HCT116 (cell line): ENCODE measurements around the gene ZNF570. TPM values are rescaled to one million over a fixed set of nuclear protein-coding genes. Genes with fewer than 3 reads are reported as not detected.

ENCODE experiments used
- ATAC-seq: fragments of 200-7000 bp; cut with Tn5 transposase; 2 replicates; pipeline ENCODE4 v1.9.1; 2020; ENCODE audit warnings: mild to moderate bottlenecking, moderate library complexity
- BruUV-seq: library from RNA; stranded (reverse); fragments of 400-500 nt; replicated peaks from 2 replicates; lab custom pipeline; 2021; lab: Mats Ljungman, UMichigan
- CTCF ChIA-PET: fragments of 300-600 bp; sonication (Branson Sonifier 250); formaldehyde crosslinking; loops from one replicate; lab custom pipeline; 2021; ENCODE audit warnings: antibody characterized with exemption; lab: Charles Lee
- POLR2A ChIA-PET: fragments of 300-600, 350-600 bp; sonication (Branson Sonifier 250); formaldehyde crosslinking; loops from one replicate; lab custom pipeline; 2021; ENCODE audit warnings: antibody characterized with exemption; lab: Charles Lee
- RAD21 ChIA-PET, 2 experiments: fragments of 300-600 bp; sonication (Branson Sonifier 250); formaldehyde crosslinking; loops; one replicate each; lab custom pipeline; 2023; ENCODE audit warnings: low total read pairs in 2 of 2; ENCODE audit not compliant: uncharacterized antibody in 2 of 2, unreplicated experiment in 2 of 2, low non-redundant PET in 1 of 2; lab: Charles Lee
- DNase-seq: peaks from one replicate; pipeline ENCODE4 v3.0.0-alpha.2; 2010; ENCODE audit warnings: low read depth, low spot score
- H2AFZ ChIP-seq: fragments of 200-600 bp; shearing (Covaris generic), sonication (generic); 2 replicates; pipeline ENCODE4 v1.6.1; 2017; ENCODE audit warnings: low read depth, mixed run types, mixed read lengths, antibody characterized with exemption, low read length; ENCODE audit not compliant: poor library complexity, severe bottlenecking
- H3K27ac ChIP-seq: 2 replicates; pipeline ENCODE4 v1.5.1; 2012; ENCODE audit warnings: low read depth, low read length
- H3K27me3 ChIP-seq: fragments of 200-600 bp; sonication (generic); 2 replicates; pipeline ENCODE4 v1.6.1; 2016; ENCODE audit warnings: mixed run types, low read length, mixed read lengths; ENCODE audit not compliant: insufficient read depth
- H3K36me3 ChIP-seq, 2 experiments: fragments of 200-500 bp in 1 of 2; fragments of 200-600 bp in 1 of 2; sonication (Bioruptor generic) in 1 of 2; sonication (generic) in 1 of 2; 2 replicates each; pipeline versions ENCODE4 v1.5.1 to v1.6.1; 2014 to 2016; ENCODE audit warnings: low read length in 2 of 2, inconsistent platforms in 1 of 2, mixed read lengths in 1 of 2, mixed run types in 1 of 2; ENCODE audit not compliant: insufficient read depth in 2 of 2, control insufficient read depth in 1 of 2
- H3K4me1 ChIP-seq, 2 experiments: fragments of 200-600 bp in 1 of 2; sonication (generic) in 1 of 2; 2 replicates each; pipeline versions ENCODE4 v1.5.1 to v1.6.1; 2012 to 2017; ENCODE audit warnings: low read length in 2 of 2, inconsistent platforms in 1 of 2, mild to moderate bottlenecking in 1 of 2, mixed read lengths in 1 of 2, mixed run types in 1 of 2, moderate library complexity in 1 of 2; ENCODE audit not compliant: insufficient read depth in 2 of 2, control insufficient read depth in 1 of 2
- H3K4me2 ChIP-seq: fragments of 200-600 bp; sonication (generic); 2 replicates; pipeline ENCODE4 v1.6.1; 2017; ENCODE audit warnings: mixed run types, low read length, mixed read lengths
- H3K4me3 ChIP-seq, 2 experiments: fragments of 200-600 bp in 1 of 2; sonication (generic) in 1 of 2; replicated peaks in 1 of 2; 2 replicates each; pipeline ENCODE4 v1.5.1; 2011 to 2016; ENCODE audit warnings: low read length in 2 of 2, control low read depth in 1 of 2, low read depth in 1 of 2, mild to moderate bottlenecking in 1 of 2, mixed read lengths in 1 of 2, mixed run types in 1 of 2
- H3K79me2 ChIP-seq: fragments of 200-600 bp; sonication (generic); 2 replicates; pipeline ENCODE4 v1.6.1; 2017; ENCODE audit warnings: mild to moderate bottlenecking, mixed run types, low read length, moderate library complexity, mixed read lengths; ENCODE audit not compliant: insufficient read depth
- H3K9ac ChIP-seq: fragments of 200-600 bp; sonication (generic); 2 replicates; pipeline ENCODE4 v1.6.1; 2016; ENCODE audit warnings: low read length, mixed read lengths
- H3K9me2 ChIP-seq: fragments of 200-600 bp; sonication (generic), shearing (Covaris generic); 2 replicates; pipeline ENCODE4 v1.6.1; 2017; ENCODE audit warnings: mixed run types, mild to moderate bottlenecking, moderate library complexity; ENCODE audit not compliant: insufficient read depth
- H3K9me3 ChIP-seq, 2 experiments: fragments of 200-500 bp in 1 of 2; fragments of 200-600 bp in 1 of 2; sonication (Bioruptor generic) in 1 of 2; sonication (generic) in 1 of 2; 2 replicates each; pipeline ENCODE4 v1.6.1; 2014 to 2017; ENCODE audit warnings: low read length in 2 of 2, mixed read lengths in 2 of 2, inconsistent platforms in 1 of 2, low read depth in 1 of 2, mild to moderate bottlenecking in 1 of 2, mixed run types in 1 of 2, moderate library complexity in 1 of 2; ENCODE audit not compliant: control insufficient read depth in 1 of 2, insufficient read depth in 1 of 2
- H4K20me1 ChIP-seq: fragments of 200-600 bp; sonication (generic), shearing (Covaris generic); 2 replicates; pipeline ENCODE4 v1.6.1; 2017; ENCODE audit warnings: mixed run types, mild to moderate bottlenecking, moderate library complexity; ENCODE audit not compliant: insufficient read depth
- ATF3 ChIP-seq: IDR thresholded peaks from 2 replicates; pipeline ENCODE4 v1.6.1; 2012
- CBX3 ChIP-seq: IDR thresholded peaks from 2 replicates; pipeline ENCODE4 v1.6.1; 2012; ENCODE audit warnings: low read depth
- CTCF ChIP-seq, 3 experiments: fragments of 200-600 bp in 1 of 3; sonication (generic) in 1 of 3; IDR thresholded peaks in 2 of 3; conservative IDR thresholded peaks in 1 of 3; 2 replicates each; pipeline ENCODE4 v1.5.1; 2012 to 2017; ENCODE audit warnings: low read depth in 2 of 3, low read length in 2 of 3, antibody characterized with exemption in 1 of 3, borderline replicate concordance in 1 of 3, control low read depth in 1 of 3, mild to moderate bottlenecking in 1 of 3, mixed read lengths in 1 of 3, mixed run types in 1 of 3, moderate library complexity in 1 of 3; ENCODE audit not compliant: insufficient read depth in 1 of 3
- EGR1 ChIP-seq: IDR thresholded peaks from 2 replicates; pipeline ENCODE4 v1.6.1; 2012; ENCODE audit warnings: low read depth
- ELF1 ChIP-seq: IDR thresholded peaks from 2 replicates; pipeline ENCODE4 v1.6.1; 2012; ENCODE audit warnings: low read depth, borderline replicate concordance
- JUND ChIP-seq: IDR thresholded peaks from 2 replicates; pipeline ENCODE4 v1.6.1; 2012
- MAX ChIP-seq: IDR thresholded peaks from 2 replicates; pipeline ENCODE4 v1.6.1; 2012
- POLR2A ChIP-seq: IDR thresholded peaks from 2 replicates; pipeline ENCODE4 v1.7.0; 2011; ENCODE audit warnings: borderline replicate concordance; ENCODE audit not compliant: insufficient read depth, insufficient read length; ENCODE audit errors: extremely low read depth
- POLR2AphosphoS5 ChIP-seq: IDR thresholded peaks from 2 replicates; pipeline ENCODE4 v1.6.1; 2011; ENCODE audit warnings: mild to moderate bottlenecking, low read depth, low read length, moderate library complexity
- RAD21 ChIP-seq: IDR thresholded peaks from 2 replicates; pipeline ENCODE4 v1.6.1; 2012; ENCODE audit warnings: low read depth, mild to moderate bottlenecking
- SIN3A ChIP-seq: IDR thresholded peaks from 2 replicates; pipeline ENCODE4 v1.6.1; 2012; ENCODE audit warnings: low read depth
- SRF ChIP-seq: IDR thresholded peaks from 2 replicates; pipeline ENCODE4 v1.6.1; 2012; ENCODE audit warnings: low read depth
- TCF7L2 ChIP-seq: IDR thresholded peaks from 2 replicates; pipeline ENCODE4 v1.7.0; 2011; ENCODE audit warnings: borderline replicate concordance, inconsistent platforms; ENCODE audit not compliant: insufficient read depth, insufficient read length; ENCODE audit errors: extremely low read depth
- YY1 ChIP-seq: IDR thresholded peaks from 2 replicates; pipeline ENCODE4 v1.6.1; 2011; ENCODE audit warnings: low read length, low read depth, moderate library complexity, mild to moderate bottlenecking; ENCODE audit not compliant: insufficient replicate concordance; ENCODE audit errors: extremely low read depth
- intact Hi-C: fragments of 100-400 bp; cut with micrococcal nuclease; formaldehyde crosslinking; loops from 2 replicates; pipeline ENCODE4 v1.10.0; 2022
- total RNA-seq: library from RNA; stranded (reverse); gene quantifications from one replicate; pipeline ENCODE4 v1.2.1, GENCODE V29; 2021; ENCODE audit not compliant: unreplicated experiment
- TF ChIP-seq, protein P1 (sequence below): IDR thresholded peaks from 2 replicates; pipeline ENCODE4 v1.6.1; 2011; ENCODE audit warnings: mild to moderate bottlenecking, low read length, moderate library complexity; ENCODE audit not compliant: insufficient replicate concordance; ENCODE audit errors: extremely low read depth
- TF ChIP-seq, protein P2 (sequence below): IDR thresholded peaks from 2 replicates; pipeline ENCODE4 v1.6.1; 2012; ENCODE audit warnings: low read depth

The ZNF570 gene
- total RNA-seq, 1 experiment from 2014 or later, result not detected

DNA sequence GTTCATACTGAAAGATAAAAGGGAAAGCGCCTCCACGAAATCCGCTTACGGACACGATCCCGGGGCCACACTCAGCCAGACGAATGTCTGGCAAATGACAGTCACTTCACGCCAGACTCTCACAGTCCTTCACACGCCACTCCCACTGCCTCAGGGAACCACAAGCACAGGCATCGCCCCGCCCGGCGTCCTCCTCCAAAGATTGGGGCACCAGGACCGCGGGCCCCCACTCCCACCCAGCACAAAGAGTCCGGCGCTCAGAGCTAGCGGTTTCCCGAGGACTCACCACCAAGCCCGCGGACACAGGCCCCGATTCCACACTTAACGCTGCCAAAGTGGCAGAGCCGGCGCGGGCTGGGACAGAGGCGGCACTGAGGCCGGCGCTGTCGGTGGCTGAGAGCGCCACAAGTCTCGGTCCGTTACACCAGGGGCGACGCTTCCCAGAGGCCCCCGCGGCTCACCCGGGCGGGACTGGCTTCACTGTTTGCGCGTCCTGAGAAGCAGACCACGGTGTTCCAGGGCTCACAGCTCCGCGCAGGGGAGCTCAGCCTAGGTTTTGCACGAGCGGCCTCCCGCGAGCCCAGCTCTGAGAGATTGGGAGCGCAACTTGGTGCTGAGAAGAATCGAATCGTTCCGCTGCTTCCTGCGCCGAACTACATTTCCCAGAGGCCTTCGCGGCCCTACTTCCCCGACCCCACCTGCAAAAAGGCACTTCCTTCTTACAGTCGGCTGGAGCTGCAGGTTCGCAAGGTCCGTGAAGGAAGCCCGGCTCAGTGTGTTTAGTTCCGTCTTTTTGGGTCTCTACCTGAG lies 2.2 kb upstream of the ZNF570 start, which contains the start of gene ZNF569 (continued):
- no peak for TF ChIP-seq ELF1
- TF ChIP-seq YY1, result no peak
- no peak for TF ChIP-seq JUND
- TF ChIP-seq EGR1, result no peak
- no peak for TF ChIP-seq POLR2AphosphoS5

DNA sequence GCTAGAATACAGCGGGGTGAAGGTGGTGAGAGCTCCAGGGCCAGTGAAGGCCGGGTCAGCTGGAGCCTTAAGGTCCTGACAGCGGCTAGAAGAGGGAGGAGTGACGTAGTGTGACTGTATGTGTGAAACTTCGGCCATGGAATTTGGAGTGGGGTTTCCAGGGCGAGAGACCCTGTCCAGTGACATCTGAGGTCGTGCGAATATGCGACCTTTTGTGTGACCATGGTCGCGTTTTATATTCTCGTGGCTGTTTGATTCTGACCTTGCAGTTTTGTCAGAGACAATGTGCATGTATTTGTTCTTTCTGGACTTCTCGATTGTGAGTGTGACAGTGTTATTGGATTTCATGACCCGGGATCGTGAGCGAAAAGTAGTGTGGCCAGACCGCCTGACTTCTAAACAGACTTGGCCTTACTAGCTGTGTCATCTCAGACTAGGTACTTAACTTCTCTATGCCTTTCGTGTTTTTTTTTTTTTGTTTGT lies 1.5 kb upstream of the ZNF570 start:
- H3K27me3 ChIP-seq, result no peaks in the 10 kb centered on the region
- H3K79me2 ChIP-seq, result no peaks in the 10 kb centered on the region
- TF ChIP-seq POLR2AphosphoS5 (no peak), TCF7L2 (no peak), CTCF (IDR thresholded peaks at IDR 0.05 in 2 of 3, conservative IDR thresholded peaks at IDR 0.05 in 1 of 3; ENCODE audit: borderline replicate concordance in 1 of 3, insufficient read depth in 1 of 3, low read depth in 2 of 3, low read length in 2 of 3) (no peak), ATF3 (no peak), JUND (no peak), SRF (no peak), RAD21 (no peak), POLR2A (no peak), CBX3 (no peak), MAX (no peak), SIN3A (no peak)
- TF ChIP-seq, protein P1, sequence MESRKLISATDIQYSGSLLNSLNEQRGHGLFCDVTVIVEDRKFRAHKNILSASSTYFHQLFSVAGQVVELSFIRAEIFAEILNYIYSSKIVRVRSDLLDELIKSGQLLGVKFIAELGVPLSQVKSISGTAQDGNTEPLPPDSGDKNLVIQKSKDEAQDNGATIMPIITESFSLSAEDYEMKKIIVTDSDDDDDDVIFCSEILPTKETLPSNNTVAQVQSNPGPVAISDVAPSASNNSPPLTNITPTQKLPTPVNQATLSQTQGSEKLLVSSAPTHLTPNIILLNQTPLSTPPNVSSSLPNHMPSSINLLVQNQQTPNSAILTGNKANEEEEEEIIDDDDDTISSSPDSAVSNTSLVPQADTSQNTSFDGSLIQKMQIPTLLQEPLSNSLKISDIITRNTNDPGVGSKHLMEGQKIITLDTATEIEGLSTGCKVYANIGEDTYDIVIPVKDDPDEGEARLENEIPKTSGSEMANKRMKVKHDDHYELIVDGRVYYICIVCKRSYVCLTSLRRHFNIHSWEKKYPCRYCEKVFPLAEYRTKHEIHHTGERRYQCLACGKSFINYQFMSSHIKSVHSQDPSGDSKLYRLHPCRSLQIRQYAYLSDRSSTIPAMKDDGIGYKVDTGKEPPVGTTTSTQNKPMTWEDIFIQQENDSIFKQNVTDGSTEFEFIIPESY, result no peak
- TF ChIP-seq, protein P2, sequence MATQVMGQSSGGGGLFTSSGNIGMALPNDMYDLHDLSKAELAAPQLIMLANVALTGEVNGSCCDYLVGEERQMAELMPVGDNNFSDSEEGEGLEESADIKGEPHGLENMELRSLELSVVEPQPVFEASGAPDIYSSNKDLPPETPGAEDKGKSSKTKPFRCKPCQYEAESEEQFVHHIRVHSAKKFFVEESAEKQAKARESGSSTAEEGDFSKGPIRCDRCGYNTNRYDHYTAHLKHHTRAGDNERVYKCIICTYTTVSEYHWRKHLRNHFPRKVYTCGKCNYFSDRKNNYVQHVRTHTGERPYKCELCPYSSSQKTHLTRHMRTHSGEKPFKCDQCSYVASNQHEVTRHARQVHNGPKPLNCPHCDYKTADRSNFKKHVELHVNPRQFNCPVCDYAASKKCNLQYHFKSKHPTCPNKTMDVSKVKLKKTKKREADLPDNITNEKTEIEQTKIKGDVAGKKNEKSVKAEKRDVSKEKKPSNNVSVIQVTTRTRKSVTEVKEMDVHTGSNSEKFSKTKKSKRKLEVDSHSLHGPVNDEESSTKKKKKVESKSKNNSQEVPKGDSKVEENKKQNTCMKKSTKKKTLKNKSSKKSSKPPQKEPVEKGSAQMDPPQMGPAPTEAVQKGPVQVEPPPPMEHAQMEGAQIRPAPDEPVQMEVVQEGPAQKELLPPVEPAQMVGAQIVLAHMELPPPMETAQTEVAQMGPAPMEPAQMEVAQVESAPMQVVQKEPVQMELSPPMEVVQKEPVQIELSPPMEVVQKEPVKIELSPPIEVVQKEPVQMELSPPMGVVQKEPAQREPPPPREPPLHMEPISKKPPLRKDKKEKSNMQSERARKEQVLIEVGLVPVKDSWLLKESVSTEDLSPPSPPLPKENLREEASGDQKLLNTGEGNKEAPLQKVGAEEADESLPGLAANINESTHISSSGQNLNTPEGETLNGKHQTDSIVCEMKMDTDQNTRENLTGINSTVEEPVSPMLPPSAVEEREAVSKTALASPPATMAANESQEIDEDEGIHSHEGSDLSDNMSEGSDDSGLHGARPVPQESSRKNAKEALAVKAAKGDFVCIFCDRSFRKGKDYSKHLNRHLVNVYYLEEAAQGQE, result no peak
- no peak overlapping the region for H3K4me3 ChIP-seq
- no TSS peak for BruUV-seq
- ChIA-PET RAD21 (no interaction called here), POLR2A (no interaction called here), CTCF (no interaction called here)
- H3K9ac ChIP-seq, result no peak overlapping the region
- H3K36me3 ChIP-seq, result no peaks in the 10 kb centered on the region
- no peak overlapping the region for H2AFZ ChIP-seq
- no peak overlapping the region for H3K27ac ChIP-seq
- no peak overlapping the region for H3K4me2 ChIP-seq
- no peak for DNase-seq
- intact Hi-C loops, result no loop called here
- no peaks in the 10 kb centered on the region for H3K4me1 ChIP-seq
- H3K9me3 ChIP-seq, result peaks cover 11 to 21% of the 10 kb centered on the region in 2 experiments; a peak in 2 of 4 replicates
- H4K20me1 ChIP-seq, result no peaks in the 10 kb centered on the region
- H3K9me2 ChIP-seq, result no peaks in the 10 kb centered on the region
- no peak for ATAC-seq
